ENCODE measurements around the gene MYOZ1.
"Not testable (repeated sequence)": the region's sequence is repeated elsewhere in the genome, so short reads cannot be mapped to it uniquely, and the experiment has no call there.

DNA sequence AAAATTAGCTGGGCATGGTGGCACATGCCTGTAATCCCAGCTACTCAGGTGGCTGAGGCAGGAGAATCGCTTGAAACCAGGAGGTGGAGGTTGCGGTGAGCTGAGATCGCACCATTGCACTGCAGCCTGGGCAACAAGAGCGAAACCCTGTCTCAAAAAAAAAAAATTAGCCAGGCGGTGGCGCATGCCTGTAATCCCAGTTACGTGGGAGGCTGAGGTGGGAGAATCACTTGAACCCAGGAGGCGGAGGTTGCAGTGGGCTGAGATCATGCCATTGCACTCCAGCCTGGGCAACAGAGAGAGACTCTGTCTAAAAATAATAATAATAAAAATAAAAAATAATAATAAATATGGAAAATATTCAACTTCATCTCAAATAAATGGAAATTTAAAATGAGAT, 24.1 kb downstream of the MYOZ1 start:
- TF ChIP-seq ARNTL (CRISPR knock-in tag; IDR thresholded peaks at IDR 0.05; ENCODE audit: borderline replicate concordance, low read depth); OSR1 (CRISPR knock-in tag; IDR thresholded peaks at IDR 0.05); RARB (CRISPR knock-in tag; IDR thresholded peaks at IDR 0.05); ESRRG (CRISPR knock-in tag; IDR thresholded peaks at IDR 0.05); SNAI2 (CRISPR knock-in tag; IDR thresholded peaks at IDR 0.05); BACH2 (CRISPR knock-in tag; IDR thresholded peaks at IDR 0.05; ENCODE audit: borderline replicate concordance); ZNF8 (CRISPR knock-in tag; IDR thresholded peaks at IDR 0.05); ZFP3 (CRISPR knock-in tag; IDR thresholded peaks at IDR 0.05); ZNF565 (CRISPR knock-in tag; conservative IDR thresholded peaks at IDR 0.05; ENCODE audit: low read depth); ZC3H10 (CRISPR knock-in tag; IDR thresholded peaks at IDR 0.05): not testable (repeated sequence)
- TF ChIP-seq, protein P1, sequence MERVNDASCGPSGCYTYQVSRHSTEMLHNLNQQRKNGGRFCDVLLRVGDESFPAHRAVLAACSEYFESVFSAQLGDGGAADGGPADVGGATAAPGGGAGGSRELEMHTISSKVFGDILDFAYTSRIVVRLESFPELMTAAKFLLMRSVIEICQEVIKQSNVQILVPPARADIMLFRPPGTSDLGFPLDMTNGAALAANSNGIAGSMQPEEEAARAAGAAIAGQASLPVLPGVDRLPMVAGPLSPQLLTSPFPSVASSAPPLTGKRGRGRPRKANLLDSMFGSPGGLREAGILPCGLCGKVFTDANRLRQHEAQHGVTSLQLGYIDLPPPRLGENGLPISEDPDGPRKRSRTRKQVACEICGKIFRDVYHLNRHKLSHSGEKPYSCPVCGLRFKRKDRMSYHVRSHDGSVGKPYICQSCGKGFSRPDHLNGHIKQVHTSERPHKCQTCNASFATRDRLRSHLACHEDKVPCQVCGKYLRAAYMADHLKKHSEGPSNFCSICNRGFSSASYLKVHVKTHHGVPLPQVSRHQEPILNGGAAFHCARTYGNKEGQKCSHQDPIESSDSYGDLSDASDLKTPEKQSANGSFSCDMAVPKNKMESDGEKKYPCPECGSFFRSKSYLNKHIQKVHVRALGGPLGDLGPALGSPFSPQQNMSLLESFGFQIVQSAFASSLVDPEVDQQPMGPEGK (CRISPR knock-in tag; IDR thresholded peaks at IDR 0.05; ENCODE audit: borderline replicate concordance), result not testable (repeated sequence)
- TF ChIP-seq, protein P2, sequence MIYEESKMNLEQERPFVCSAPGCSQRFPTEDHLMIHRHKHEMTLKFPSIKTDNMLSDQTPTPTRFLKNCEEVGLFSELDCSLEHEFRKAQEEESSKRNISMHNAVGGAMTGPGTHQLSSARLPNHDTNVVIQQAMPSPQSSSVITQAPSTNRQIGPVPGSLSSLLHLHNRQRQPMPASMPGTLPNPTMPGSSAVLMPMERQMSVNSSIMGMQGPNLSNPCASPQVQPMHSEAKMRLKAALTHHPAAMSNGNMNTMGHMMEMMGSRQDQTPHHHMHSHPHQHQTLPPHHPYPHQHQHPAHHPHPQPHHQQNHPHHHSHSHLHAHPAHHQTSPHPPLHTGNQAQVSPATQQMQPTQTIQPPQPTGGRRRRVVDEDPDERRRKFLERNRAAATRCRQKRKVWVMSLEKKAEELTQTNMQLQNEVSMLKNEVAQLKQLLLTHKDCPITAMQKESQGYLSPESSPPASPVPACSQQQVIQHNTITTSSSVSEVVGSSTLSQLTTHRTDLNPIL (CRISPR knock-in tag; IDR thresholded peaks at IDR 0.05; ENCODE audit: low read depth), result not testable (repeated sequence)
- TF ChIP-seq, protein P3, sequence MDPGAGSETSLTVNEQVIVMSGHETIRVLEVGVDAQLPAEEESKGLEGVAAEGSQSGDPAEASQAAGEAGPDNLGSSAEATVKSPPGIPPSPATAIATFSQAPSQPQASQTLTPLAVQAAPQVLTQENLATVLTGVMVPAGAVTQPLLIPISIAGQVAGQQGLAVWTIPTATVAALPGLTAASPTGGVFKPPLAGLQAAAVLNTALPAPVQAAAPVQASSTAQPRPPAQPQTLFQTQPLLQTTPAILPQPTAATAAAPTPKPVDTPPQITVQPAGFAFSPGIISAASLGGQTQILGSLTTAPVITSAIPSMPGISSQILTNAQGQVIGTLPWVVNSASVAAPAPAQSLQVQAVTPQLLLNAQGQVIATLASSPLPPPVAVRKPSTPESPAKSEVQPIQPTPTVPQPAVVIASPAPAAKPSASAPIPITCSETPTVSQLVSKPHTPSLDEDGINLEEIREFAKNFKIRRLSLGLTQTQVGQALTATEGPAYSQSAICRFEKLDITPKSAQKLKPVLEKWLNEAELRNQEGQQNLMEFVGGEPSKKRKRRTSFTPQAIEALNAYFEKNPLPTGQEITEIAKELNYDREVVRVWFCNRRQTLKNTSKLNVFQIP (CRISPR knock-in tag; IDR thresholded peaks at IDR 0.05; ENCODE audit: borderline replicate concordance, low read depth), result not testable (repeated sequence)
